Loucy (cell line): ENCODE results near the gene APPL2.

Experiments used
- EZH2phosphoT487 ChIP-seq: fragments of 200-600 bp; IDR thresholded peaks from 2 replicates; pipeline ENCODE4 v1.6.1; 2018; ENCODE audit warnings: antibody characterized with exemption, mild to moderate bottlenecking, moderate library complexity, borderline replicate concordance
- TF ChIP-seq, protein P1 (sequence below): fragments of 200-600 bp; sonication (generic); conservative IDR thresholded peaks from 2 replicates; pipeline ENCODE4 v1.5.1; 2014; ENCODE audit warnings: mild to moderate bottlenecking, antibody characterized with exemption, low read length

DNA sequence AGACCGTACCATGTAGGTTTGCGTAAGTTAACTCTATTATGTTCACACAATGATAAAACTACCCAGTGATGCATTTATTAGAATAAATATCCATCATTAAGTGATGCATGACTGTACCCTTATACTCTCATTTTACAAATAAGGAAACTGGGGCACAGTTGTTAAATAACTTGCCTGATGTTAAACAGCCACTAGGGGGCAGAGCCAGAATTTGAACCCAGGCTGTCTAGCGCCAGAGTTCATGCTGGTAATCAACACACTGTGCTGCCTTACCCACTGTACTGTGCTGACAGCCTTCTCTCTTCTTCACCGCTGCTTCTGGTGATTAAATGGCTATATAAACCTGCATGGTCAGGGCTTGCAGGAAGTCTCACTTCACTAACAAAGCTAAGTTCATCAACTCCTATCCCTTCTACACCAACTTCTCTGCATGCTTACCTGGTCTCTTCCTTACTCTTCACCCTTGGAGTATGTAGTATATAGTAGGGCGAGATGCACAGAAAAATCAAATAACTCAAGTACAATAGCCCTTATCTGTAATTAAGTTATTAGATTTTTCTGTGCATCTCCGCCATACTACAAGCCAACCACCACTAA, 43.6 kb upstream of the APPL2 start:
- TF ChIP-seq, protein P1, sequence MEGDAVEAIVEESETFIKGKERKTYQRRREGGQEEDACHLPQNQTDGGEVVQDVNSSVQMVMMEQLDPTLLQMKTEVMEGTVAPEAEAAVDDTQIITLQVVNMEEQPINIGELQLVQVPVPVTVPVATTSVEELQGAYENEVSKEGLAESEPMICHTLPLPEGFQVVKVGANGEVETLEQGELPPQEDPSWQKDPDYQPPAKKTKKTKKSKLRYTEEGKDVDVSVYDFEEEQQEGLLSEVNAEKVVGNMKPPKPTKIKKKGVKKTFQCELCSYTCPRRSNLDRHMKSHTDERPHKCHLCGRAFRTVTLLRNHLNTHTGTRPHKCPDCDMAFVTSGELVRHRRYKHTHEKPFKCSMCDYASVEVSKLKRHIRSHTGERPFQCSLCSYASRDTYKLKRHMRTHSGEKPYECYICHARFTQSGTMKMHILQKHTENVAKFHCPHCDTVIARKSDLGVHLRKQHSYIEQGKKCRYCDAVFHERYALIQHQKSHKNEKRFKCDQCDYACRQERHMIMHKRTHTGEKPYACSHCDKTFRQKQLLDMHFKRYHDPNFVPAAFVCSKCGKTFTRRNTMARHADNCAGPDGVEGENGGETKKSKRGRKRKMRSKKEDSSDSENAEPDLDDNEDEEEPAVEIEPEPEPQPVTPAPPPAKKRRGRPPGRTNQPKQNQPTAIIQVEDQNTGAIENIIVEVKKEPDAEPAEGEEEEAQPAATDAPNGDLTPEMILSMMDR = peak; percentile 90
- TF ChIP-seq EZH2phosphoT487 = no peak
